Endothelial cell of umbilical vein (primary cell): ENCODE measurements around the gene AKAP6. TPM values are rescaled to one million over a fixed set of nuclear protein-coding genes. Genes with fewer than 3 reads are reported as not detected.

Experiments
- BruUV-seq: library from RNA; stranded (reverse); fragments of 400-500 nt; replicated peaks from 2 replicates; lab custom pipeline; 2021; lab: Mats Ljungman, UMichigan
- CTCF ChIA-PET: fragments of 300-600, 350-600 bp; sonication (Branson Sonifier 250); formaldehyde crosslinking; loops from one replicate; lab custom pipeline; 2021; ENCODE audit warnings: antibody characterized with exemption, inconsistent platforms; lab: Charles Lee
- POLR2A ChIA-PET: fragments of 300-600, 350-600 bp; sonication (Branson Sonifier 250); formaldehyde crosslinking; loops from one replicate; lab custom pipeline; 2021; ENCODE audit warnings: antibody characterized with exemption, inconsistent platforms; lab: Charles Lee
- DNase-seq: peaks from one replicate; pipeline ENCODE4 v3.0.0-alpha.2; 2011; ENCODE audit warnings: low read depth, low spot score
- FAIRE-seq: peaks from 2 replicates; lab custom pipeline; 2011; peaks lifted over from hg19 to GRCh38; lab: Jason Lieb, UNC
- H2AFZ ChIP-seq: 2 replicates; pipeline ENCODE4 v1.6.0; 2012; ENCODE audit warnings: low read depth, low read length, control low read depth, inconsistent platforms
- H3K27ac ChIP-seq: 2 replicates; pipeline ENCODE4 v1.5.1; 2011; ENCODE audit warnings: low read depth, mild to moderate bottlenecking, control low read depth, low read length, moderate library complexity; ENCODE audit not compliant: insufficient read depth
- H3K27me3 ChIP-seq, 2 experiments: 2 replicates each; pipeline versions ENCODE4 v1.6.0 to v1.6.1; 2011; ENCODE audit warnings: low read length in 2 of 2, mixed read lengths in 1 of 2; ENCODE audit not compliant: control insufficient read depth in 2 of 2, insufficient read depth in 2 of 2
- H3K36me3 ChIP-seq, 2 experiments: 2 replicates in 1 of 2; 3 replicates in 1 of 2; pipeline ENCODE4 v1.5.1; 2011; ENCODE audit warnings: low read length in 2 of 2, mild to moderate bottlenecking in 1 of 2, moderate library complexity in 1 of 2; ENCODE audit not compliant: control insufficient read depth in 2 of 2, insufficient read depth in 2 of 2; ENCODE audit errors: extremely low read depth in 1 of 2
- H3K4me1 ChIP-seq: 3 replicates; pipeline ENCODE4 v1.5.1; 2011; ENCODE audit warnings: mild to moderate bottlenecking, low read length; ENCODE audit not compliant: control insufficient read depth, insufficient read depth; ENCODE audit errors: extremely low read depth
- H3K4me2 ChIP-seq: 2 replicates; pipeline ENCODE4 v1.6.1; 2011; ENCODE audit warnings: low read length, control low read depth, mixed read lengths; ENCODE audit not compliant: insufficient read depth
- H3K4me3 ChIP-seq, 3 experiments: fragments of 200-600 bp in 1 of 3; sonication (generic), shearing (Covaris generic) in 1 of 3; replicated peaks in 1 of 3; 2 replicates each; pipeline ENCODE4 v1.5.1; 2011 to 2016; ENCODE audit warnings: control low read depth in 3 of 3, low read length in 3 of 3, mild to moderate bottlenecking in 2 of 3, inconsistent platforms in 1 of 3, low read depth in 1 of 3, moderate library complexity in 1 of 3; ENCODE audit not compliant: insufficient read depth in 1 of 3
- H3K79me2 ChIP-seq: 2 replicates; pipeline ENCODE4 v1.6.0; 2012; ENCODE audit warnings: low read length, inconsistent platforms; ENCODE audit not compliant: control insufficient read depth, insufficient read depth
- H3K9ac ChIP-seq: replicated peaks from 2 replicates; pipeline ENCODE3; 2011; ENCODE audit warnings: low read length, control low read depth; ENCODE audit not compliant: insufficient read depth; ENCODE audit errors: extremely low read depth
- H3K9me1 ChIP-seq: replicated peaks from 3 replicates; pipeline ENCODE4 v1.6.0; 2011; ENCODE audit warnings: mild to moderate bottlenecking, low read length; ENCODE audit not compliant: control insufficient read depth, insufficient read depth; ENCODE audit errors: extremely low read depth
- H3K9me3 ChIP-seq: replicated peaks from 2 replicates; pipeline ENCODE4 v1.5.1; 2012; ENCODE audit warnings: low read length, inconsistent platforms; ENCODE audit not compliant: control insufficient read depth, insufficient read depth
- H4K20me1 ChIP-seq: replicated peaks from 2 replicates; pipeline ENCODE3; 2011; ENCODE audit warnings: mild to moderate bottlenecking, low read length; ENCODE audit not compliant: control insufficient read depth, insufficient read depth; ENCODE audit errors: extremely low read depth
- EZH2 ChIP-seq: IDR thresholded peaks from 2 replicates; pipeline ENCODE4 v1.6.1; 2012; ENCODE audit warnings: borderline replicate concordance, low read depth, mild to moderate bottlenecking, moderate library complexity, low read length, inconsistent platforms; ENCODE audit not compliant: severe bottlenecking
- FOS ChIP-seq: IDR thresholded peaks from 2 replicates; pipeline ENCODE4 v1.6.1; 2011; ENCODE audit warnings: mild to moderate bottlenecking, low read length, moderate library complexity, borderline replicate concordance; ENCODE audit not compliant: insufficient read depth
- GATA2 ChIP-seq: IDR thresholded peaks from 2 replicates; pipeline ENCODE4 v1.7.0; 2011; ENCODE audit warnings: low read depth, mild to moderate bottlenecking, moderate library complexity, mixed read lengths, low read length; ENCODE audit not compliant: insufficient read length, insufficient read depth
- JUN ChIP-seq: IDR thresholded peaks from 2 replicates; pipeline ENCODE4 v1.6.1; 2011; ENCODE audit warnings: borderline replicate concordance, low read depth; ENCODE audit not compliant: insufficient read length, insufficient read depth
- MYC ChIP-seq: IDR thresholded peaks from one replicate; pipeline ENCODE4 v1.6.1; 2011; ENCODE audit warnings: mild to moderate bottlenecking, low read depth, low read length
- POLR2A ChIP-seq: IDR thresholded peaks from 2 replicates; pipeline ENCODE4 v1.6.1; 2012; ENCODE audit warnings: low read depth, mild to moderate bottlenecking, control low read depth, low read length
- POLR2AphosphoS5 ChIP-seq: IDR thresholded peaks from 2 replicates; pipeline ENCODE4 v1.6.1; 2012; ENCODE audit warnings: low read depth, mild to moderate bottlenecking, control low read depth, low read length, moderate library complexity; ENCODE audit not compliant: insufficient read depth
- dilution Hi-C: fragments of 300-500 bp; cut with MboI; formaldehyde crosslinking; loops from one replicate; pipeline ENCODE4 v1.15.0; 2019; ENCODE audit warnings: low sequenced_read_pairs; ENCODE audit not compliant: extremely low pct_ligation_motif_present
- intact Hi-C: fragments of 100-400 bp; cut with micrococcal nuclease; formaldehyde crosslinking; loops from one replicate; pipeline ENCODE4 v1.10.0; 2022
- polyA plus RNA-seq, 4 experiments: library from polyadenylated mRNA; depleted of rRNA in 3 of 4; stranded (reverse) in 3 of 4; unstranded in 1 of 4; fragments of >200 nt; gene quantifications; 2 replicates each; pipeline versions ENCODE4 v1.2.1 to v1.2.3, GENCODE V29; 2011 to 2012; ENCODE audit warnings: missing spikeins in 1 of 4
- total RNA-seq: library from RNA; stranded (reverse); gene quantifications from 2 replicates; pipeline ENCODE4 v1.2.3, GENCODE V29; 2021
- TF ChIP-seq, protein P1 (sequence below), 2 donors: IDR thresholded peaks; 1 replicate in 1 of 2; 2 replicates in 1 of 2; pipeline ENCODE4 v1.5.1; 2011; ENCODE audit warnings: low read length in 2 of 2, mild to moderate bottlenecking in 2 of 2, moderate library complexity in 2 of 2, control low read depth in 1 of 2, inconsistent platforms in 1 of 2, low read depth in 1 of 2; ENCODE audit not compliant: insufficient read depth in 1 of 2; ENCODE audit errors: extremely low read depth in 1 of 2
- TF ChIP-seq, protein P2 (sequence below): IDR thresholded peaks from 2 replicates; pipeline ENCODE4 v1.6.1; 2011; ENCODE audit not compliant: insufficient read depth, insufficient read length

Gene AKAP6
- total and polyA plus RNA-seq, 2 donors (not counting 3 experiments of a cell fraction or from before 2014, with no cell fraction given): 0.03 to 0.49 TPM

DNA sequence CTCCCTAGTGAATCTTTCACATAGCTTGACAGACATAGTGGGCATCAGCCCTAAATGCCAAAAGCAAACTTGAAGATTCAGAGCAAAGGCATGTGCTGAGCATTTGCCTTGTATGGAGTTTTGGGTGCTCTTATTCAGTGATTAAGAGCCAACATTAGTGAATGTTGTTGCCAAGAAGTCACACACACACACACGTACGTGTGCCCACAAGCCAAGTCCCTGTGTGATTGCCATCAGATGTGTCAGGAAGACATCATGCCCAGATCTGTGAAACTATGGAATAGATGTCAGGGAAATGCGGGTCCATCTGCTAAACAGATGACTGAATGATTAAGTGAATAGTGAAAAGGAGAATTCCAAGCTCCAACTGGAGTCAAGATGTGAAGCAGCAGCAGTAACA, 149.0 kb downstream of the AKAP6 start:
- no peak for FAIRE-seq
- no peaks in the 10 kb centered on the region for H3K27me3 ChIP-seq
- H3K9me1 ChIP-seq: no peaks in the 10 kb centered on the region
- no peak overlapping the region for H3K27ac ChIP-seq
- no peak overlapping the region for H2AFZ ChIP-seq
- intact Hi-C loops (no loop called here), dilution Hi-C loops (no loop called here)
- no peaks in the 10 kb centered on the region for H3K36me3 ChIP-seq
- ChIA-PET POLR2A (no interaction called here), CTCF (interaction anchor here (1.2 to 2.6 kb wide), 3 partner anchors 8 to 82 kb away, joined by 7 to 14 read pairs (median 7); no protein-coding TSS in a partner anchor)
- no peaks in the 10 kb centered on the region for H3K79me2 ChIP-seq
- H3K4me2 ChIP-seq: no peak overlapping the region
- DNase-seq: no peak
- BruUV-seq: no TSS peak
- no peaks in the 10 kb centered on the region for H3K9me3 ChIP-seq
- H3K4me1 ChIP-seq: no peaks in the 10 kb centered on the region
- H3K4me3 ChIP-seq: no peak overlapping the region
- no peak overlapping the region for H3K9ac ChIP-seq
- H4K20me1 ChIP-seq: no peaks in the 10 kb centered on the region
- TF ChIP-seq GATA2: no peak
- no peak for TF ChIP-seq JUN
- no peak for TF ChIP-seq POLR2A
- TF ChIP-seq, protein P1, sequence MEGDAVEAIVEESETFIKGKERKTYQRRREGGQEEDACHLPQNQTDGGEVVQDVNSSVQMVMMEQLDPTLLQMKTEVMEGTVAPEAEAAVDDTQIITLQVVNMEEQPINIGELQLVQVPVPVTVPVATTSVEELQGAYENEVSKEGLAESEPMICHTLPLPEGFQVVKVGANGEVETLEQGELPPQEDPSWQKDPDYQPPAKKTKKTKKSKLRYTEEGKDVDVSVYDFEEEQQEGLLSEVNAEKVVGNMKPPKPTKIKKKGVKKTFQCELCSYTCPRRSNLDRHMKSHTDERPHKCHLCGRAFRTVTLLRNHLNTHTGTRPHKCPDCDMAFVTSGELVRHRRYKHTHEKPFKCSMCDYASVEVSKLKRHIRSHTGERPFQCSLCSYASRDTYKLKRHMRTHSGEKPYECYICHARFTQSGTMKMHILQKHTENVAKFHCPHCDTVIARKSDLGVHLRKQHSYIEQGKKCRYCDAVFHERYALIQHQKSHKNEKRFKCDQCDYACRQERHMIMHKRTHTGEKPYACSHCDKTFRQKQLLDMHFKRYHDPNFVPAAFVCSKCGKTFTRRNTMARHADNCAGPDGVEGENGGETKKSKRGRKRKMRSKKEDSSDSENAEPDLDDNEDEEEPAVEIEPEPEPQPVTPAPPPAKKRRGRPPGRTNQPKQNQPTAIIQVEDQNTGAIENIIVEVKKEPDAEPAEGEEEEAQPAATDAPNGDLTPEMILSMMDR (IDR thresholded peaks at IDR 0.05; ENCODE audit: extremely low read depth in 1 of 2, insufficient read depth in 1 of 2, low read depth in 1 of 2, low read length in 2 of 2): no peak
- TF ChIP-seq EZH2: no peak
- TF ChIP-seq, protein P2, sequence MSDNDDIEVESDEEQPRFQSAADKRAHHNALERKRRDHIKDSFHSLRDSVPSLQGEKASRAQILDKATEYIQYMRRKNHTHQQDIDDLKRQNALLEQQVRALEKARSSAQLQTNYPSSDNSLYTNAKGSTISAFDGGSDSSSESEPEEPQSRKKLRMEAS: no peak
- TF ChIP-seq POLR2AphosphoS5: no peak
- no peak for TF ChIP-seq MYC
- TF ChIP-seq FOS: no peak
